H1 (cell line): ENCODE measurements around the gene APOO. TPM values are rescaled to one million over a fixed set of nuclear protein-coding genes. Genes with fewer than 3 reads are reported as not detected.

ENCODE experiments used
- CTCF ChIA-PET: fragments of 300-600 bp; sonication (Branson Sonifier 250); formaldehyde crosslinking; loops from one replicate; lab custom pipeline; 2021; ENCODE audit not compliant: partially characterized antibody; lab: Charles Lee
- POLR2A ChIA-PET: fragments of 300-600 bp; sonication (Branson Sonifier 250); formaldehyde crosslinking; loops from one replicate; lab custom pipeline; 2021; ENCODE audit warnings: inconsistent platforms; ENCODE audit not compliant: partially characterized antibody; lab: Charles Lee
- DNase-seq, 2 experiments: peaks; one replicate each; pipeline versions ENCODE4 v3.0.0 to v3.0.0-alpha.2; 2010 to 2022; ENCODE audit warnings: low spot score in 2 of 2, low read depth in 1 of 2, mixed read lengths in 1 of 2
- FAIRE-seq: peaks from 2 replicates; lab custom pipeline; 2011; peaks lifted over from hg19 to GRCh38; lab: Jason Lieb, UNC
- H2AFZ ChIP-seq: 2 replicates; pipeline ENCODE4 v1.8.1; 2012; ENCODE audit warnings: low read length, inconsistent platforms
- H2AK5ac ChIP-seq: 2 replicates; pipeline ENCODE4 v1.6.1; 2013; ENCODE audit warnings: low read depth, low read length
- H2BK120ac ChIP-seq: replicated peaks from 2 replicates; pipeline ENCODE3; 2013; ENCODE audit warnings: low read depth, low read length, inconsistent platforms
- H2BK12ac ChIP-seq: 2 replicates; pipeline ENCODE4 v1.6.1; 2013; ENCODE audit warnings: low read depth, low read length
- H2BK15ac ChIP-seq: 2 replicates; pipeline ENCODE4 v1.6.1; 2013; ENCODE audit warnings: low read length
- H2BK20ac ChIP-seq: 2 replicates; pipeline ENCODE4 v1.6.1; 2013; ENCODE audit warnings: low read length
- H2BK5ac ChIP-seq: 2 replicates; pipeline ENCODE4 v1.6.1; 2013; ENCODE audit warnings: low read depth, low read length
- H3K14ac ChIP-seq: 2 replicates; pipeline ENCODE4 v1.6.1; 2013; ENCODE audit warnings: inconsistent platforms; ENCODE audit not compliant: insufficient read length
- H3K18ac ChIP-seq: 2 replicates; pipeline ENCODE4 v1.6.1; 2013; ENCODE audit warnings: low read length; ENCODE audit errors: extremely low read depth
- H3K23ac ChIP-seq: 2 replicates; pipeline ENCODE4 v1.6.1; 2013; ENCODE audit warnings: inconsistent platforms; ENCODE audit not compliant: insufficient read length
- H3K23me2 ChIP-seq: 2 replicates; pipeline ENCODE4 v1.6.1; 2013; ENCODE audit warnings: low read depth, low read length
- H3K27ac ChIP-seq: 2 replicates; pipeline ENCODE4 v1.6.1; 2011; ENCODE audit warnings: low read depth, low read length, inconsistent platforms
- H3K27me3 ChIP-seq, 4 experiments: replicated peaks in 1 of 4; 1 replicate in 1 of 4; 2 replicates in 3 of 4; pipeline versions ENCODE4 v1.6.1 to v1.8.1; 2011 to 2013; ENCODE audit warnings: low read length in 3 of 4, mild to moderate bottlenecking in 3 of 4, inconsistent platforms in 2 of 4, mixed read lengths in 2 of 4, moderate library complexity in 1 of 4; ENCODE audit not compliant: control insufficient read depth in 3 of 4, insufficient read depth in 3 of 4; ENCODE audit errors: extremely low read depth in 1 of 4
- H3K36me3 ChIP-seq, 4 experiments: 2 replicates each; pipeline versions ENCODE4 v1.6.1 to v1.8.1; 2011 to 2013; ENCODE audit warnings: mild to moderate bottlenecking in 4 of 4, low read length in 3 of 4, moderate library complexity in 2 of 4, control low read depth in 1 of 4, inconsistent platforms in 1 of 4; ENCODE audit not compliant: insufficient read depth in 4 of 4, control insufficient read depth in 2 of 4
- H3K4ac ChIP-seq: replicated peaks from 2 replicates; pipeline ENCODE3; 2013; ENCODE audit warnings: low read length, low read depth, mixed read lengths, inconsistent platforms; ENCODE audit not compliant: insufficient read length
- H3K4me1 ChIP-seq, 4 experiments: replicated peaks in 1 of 4; 1 replicate in 1 of 4; 2 replicates in 3 of 4; pipeline versions ENCODE4 v1.6.1 to v1.8.1; 2011 to 2013; ENCODE audit warnings: low read length in 3 of 4, inconsistent platforms in 2 of 4, mixed read lengths in 1 of 4; ENCODE audit not compliant: insufficient read depth in 4 of 4, control insufficient read depth in 3 of 4
- H3K4me2 ChIP-seq, 2 experiments: 2 replicates each; pipeline versions ENCODE4 v1.6.1 to v1.8.1; 2011 to 2013; ENCODE audit warnings: low read depth in 2 of 2, low read length in 2 of 2, control low read depth in 1 of 2, inconsistent platforms in 1 of 2, mild to moderate bottlenecking in 1 of 2; ENCODE audit not compliant: insufficient read depth in 1 of 2
- H3K4me3 ChIP-seq, 4 experiments: fragments of 200-600, 300-600 bp in 1 of 4; sonication (generic), shearing (Covaris generic), sonication (Bioruptor Twin) in 1 of 4; 2 replicates each; pipeline versions ENCODE4 v1.5.1 to v1.8.1; 2011 to 2016; ENCODE audit warnings: low read length in 4 of 4, low read depth in 3 of 4, control low read depth in 2 of 4, inconsistent platforms in 2 of 4, mild to moderate bottlenecking in 2 of 4, mixed read lengths in 1 of 4, moderate library complexity in 1 of 4; ENCODE audit not compliant: insufficient read depth in 2 of 4; ENCODE audit errors: extremely low read depth in 1 of 4
- H3K56ac ChIP-seq: replicated peaks from 2 replicates; pipeline ENCODE3; 2013; ENCODE audit warnings: low read depth, mild to moderate bottlenecking, mixed read lengths, low read length, inconsistent platforms; ENCODE audit not compliant: insufficient read length
- H3K79me1 ChIP-seq: 2 replicates; pipeline ENCODE4 v1.6.1; 2013; ENCODE audit warnings: low read depth, low read length, control low read depth
- H3K79me2 ChIP-seq, 2 experiments: 2 replicates each; pipeline versions ENCODE4 v1.6.1 to v1.8.1; 2012 to 2013; ENCODE audit warnings: low read length in 2 of 2, mild to moderate bottlenecking in 2 of 2, inconsistent platforms in 1 of 2; ENCODE audit not compliant: insufficient read depth in 2 of 2, control insufficient read depth in 1 of 2
- H3K9ac ChIP-seq, 4 experiments: replicated peaks in 1 of 4; 1 replicate in 1 of 4; 2 replicates in 3 of 4; pipeline versions ENCODE4 v1.6.1 to v1.8.1; 2011 to 2013; ENCODE audit warnings: low read depth in 3 of 4, low read length in 3 of 4, control low read depth in 2 of 4, mild to moderate bottlenecking in 2 of 4, moderate library complexity in 2 of 4, inconsistent platforms in 1 of 4; ENCODE audit errors: extremely low read depth in 1 of 4
- H3K9me3 ChIP-seq, 2 experiments: 2 replicates each; pipeline versions ENCODE4 v1.6.1 to v1.8.1; 2012 to 2013; ENCODE audit warnings: mild to moderate bottlenecking in 2 of 2, moderate library complexity in 2 of 2, control low read depth in 1 of 2, inconsistent platforms in 1 of 2, low read depth in 1 of 2, low read length in 1 of 2, mixed read lengths in 1 of 2; ENCODE audit not compliant: insufficient read depth in 2 of 2
- H4K20me1 ChIP-seq, 2 experiments: replicated peaks in 1 of 2; 2 replicates each; pipeline versions ENCODE3 to v1.8.1; 2011 to 2013; ENCODE audit warnings: inconsistent platforms in 2 of 2, low read length in 2 of 2, mild to moderate bottlenecking in 1 of 2; ENCODE audit not compliant: insufficient read depth in 2 of 2, control insufficient read depth in 1 of 2
- H4K5ac ChIP-seq: 2 replicates; pipeline ENCODE4 v1.6.1; 2013; ENCODE audit warnings: low read length, low read depth, mixed read lengths, inconsistent platforms; ENCODE audit not compliant: insufficient read length
- H4K8ac ChIP-seq: 2 replicates; pipeline ENCODE4 v1.8.0; 2013; ENCODE audit warnings: mild to moderate bottlenecking, moderate library complexity, low read length, inconsistent platforms; ENCODE audit not compliant: insufficient read depth; ENCODE audit errors: extremely low read depth
- H4K91ac ChIP-seq: replicated peaks from 2 replicates; pipeline ENCODE3; 2013; ENCODE audit warnings: low read length, mixed read lengths, inconsistent platforms; ENCODE audit not compliant: insufficient read length
- KDM5A ChIP-seq: fragments of 200-600 bp; IDR thresholded peaks from 2 replicates; pipeline ENCODE4 v1.7.1; 2012; ENCODE audit warnings: mild to moderate bottlenecking, low read length, inconsistent platforms, mixed read lengths
- WGBS, 2 experiments: shearing (Covaris generic) in 1 of 2; methylation state at CpG; one replicate each; pipeline versions ENCODE4 v1.1.6 to v1.1.7; 2013 to 2015; ENCODE audit warnings: low lambda C conversion rate in 2 of 2, mixed read lengths in 2 of 2, inconsistent platforms in 1 of 2, low coverage in 1 of 2, missing lambda C conversion rate in 1 of 2; ENCODE audit not compliant: insufficient replicate concordance in 2 of 2, insufficient coverage in 1 of 2, insufficient read length in 1 of 2; ENCODE audit errors: extremely low coverage in 1 of 2, missing lambda C conversion rate in 1 of 2; 5-methylcytosine and 5-hydroxymethylcytosine counted together
- polyA plus RNA-seq, 7 experiments: library from polyadenylated mRNA; depleted of rRNA in 3 of 7; stranded (reverse) in 5 of 7; unstranded in 2 of 7; fragments of >200 nt in 5 of 7; fragments of 200-250 nt in 2 of 7; gene quantifications; 1 replicate in 5 of 7; 2 replicates in 1 of 7; 4 replicates in 1 of 7; pipeline versions ENCODE4 v1.2.1 to v1.2.3, GENCODE V29; 2011 to 2013; ENCODE audit warnings: missing spikeins in 2 of 7, mixed read lengths in 2 of 7
- total RNA-seq: library from RNA; stranded (reverse); fragmentation: NEBNext Ultra II Directional; extraction: Animal tissue kit (Norgen Biotek cat#: 25700); gene quantifications from 2 replicates; pipeline ENCODE4 v1.2.1, GENCODE V29; 2021

Gene APOO
- total and polyA plus RNA-seq, 2 of the 8 experiments (the other 6 are each of a cell fraction or from before 2014, with no cell fraction given), result 25.7 to 45.0 TPM

DNA sequence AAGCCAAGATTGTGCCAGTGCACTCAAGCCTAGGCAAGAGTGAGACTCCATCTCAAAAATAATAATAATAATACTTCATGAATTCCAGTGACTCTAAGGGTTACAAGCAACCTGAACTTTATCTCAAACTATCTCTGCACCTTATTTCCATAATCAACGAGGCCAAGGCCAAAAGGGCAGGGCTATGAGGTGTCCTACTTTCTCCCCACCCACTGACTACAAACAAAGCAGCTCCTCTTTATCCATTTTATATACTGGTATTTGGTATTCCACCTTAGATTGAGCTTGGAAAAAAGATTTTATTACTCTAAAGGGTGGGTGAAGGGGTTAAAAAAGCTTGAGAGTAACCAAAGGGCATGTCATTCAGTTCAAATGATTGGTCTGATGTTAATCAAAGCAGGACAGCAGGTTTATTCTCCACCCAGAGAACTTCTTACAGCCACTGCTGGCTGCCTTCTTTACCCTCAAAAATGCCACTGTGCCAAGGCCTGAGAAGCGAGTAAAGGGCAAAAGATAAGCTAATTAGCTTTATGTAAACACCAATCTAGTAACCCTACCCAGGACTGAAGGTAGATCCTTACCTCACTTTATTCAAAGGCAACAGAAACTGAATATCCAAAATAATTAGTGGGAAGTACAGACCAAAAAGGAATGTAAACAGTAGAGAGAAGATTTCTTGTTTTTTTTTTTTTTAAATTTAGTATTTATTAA, 28.2 kb downstream of the APOO start:
- Histone ChIP-seq H2BK12ac (no peak overlapping the region), H2BK15ac (no peak overlapping the region), H2AK5ac (no peak overlapping the region), H3K9me3 (no peaks in the 10 kb centered on the region), H2AFZ (no peak overlapping the region), H3K4ac (no peak overlapping the region), H3K23me2 (no peaks in the 10 kb centered on the region), H4K8ac (no peak overlapping the region), H3K18ac (no peak overlapping the region), H3K4me3 (no peak overlapping the region), H3K27ac (no peak overlapping the region), H3K79me1 (no peaks in the 10 kb centered on the region), H3K27me3 (no peaks in the 10 kb centered on the region), H4K5ac (no peak overlapping the region), H3K56ac (no peak overlapping the region), H3K4me2 (no peak overlapping the region), H4K91ac (no peak overlapping the region), H3K79me2 (no peaks in the 10 kb centered on the region), H3K36me3 (no peaks in the 10 kb centered on the region; a peak in 1 of 8 replicates), H2BK5ac (no peak overlapping the region), H2BK20ac (no peak overlapping the region), H3K4me1 (no peaks in the 10 kb centered on the region; a peak in 2 of 7 replicates), H4K20me1 (no peaks in the 10 kb centered on the region), H3K14ac (no peak overlapping the region), H3K23ac (no peak overlapping the region), H3K9ac (no peak overlapping the region), H2BK120ac (no peak overlapping the region)
- no peak for DNase-seq
- ChIA-PET POLR2A (interaction anchor here (0.6 to 1.1 kb wide), 2 partner anchors 17 to 21 kb away, joined by 3 read pairs; no protein-coding TSS in a partner anchor), CTCF (interaction anchor here (0.6 kb wide), 1 partner anchor 9 kb away, joined by 3 read pairs; no protein-coding TSS in a partner anchor)
- FAIRE-seq, result no peak
- TF ChIP-seq KDM5A, result no peak
- 80% methylated on average over 2 of the region's 2 CpGs; no CpG with 5 or more reads in 1 of the 2 experiments for WGBS, 2 experiments
